Islet of Langerhans (tissue), 1 donor: Measurements from ENCODE around the gene HIVEP3.

Source experiments
- FAIRE-seq: peaks from one replicate; lab custom pipeline; 2011; peaks lifted over from hg19 to GRCh38; lab: Jason Lieb, UNC

Gene HIVEP3

GRCh38 chr1:41611068-41611931 lies 307.4 kb downstream of the HIVEP3 start:
- FAIRE-seq = no peak

- no peak for FAIRE-seq
These were observed 308.4 kb downstream of the HIVEP3 start for GRCh38 chr1:41610361-41610760.

GRCh38 chr1:41609166-41609883 lies 309.4 kb downstream of the HIVEP3 start:
- no peak for FAIRE-seq

GRCh38 chr1:41608211-41608610 lies 310.5 kb downstream of the HIVEP3 start:
- FAIRE-seq = no peak

GRCh38 chr1:41607808-41608207 lies 310.9 kb downstream of the HIVEP3 start:
- no peak for FAIRE-seq

GRCh38 chr1:41599912-41600311 lies 318.8 kb downstream of the HIVEP3 start:
- FAIRE-seq = no peak

- FAIRE-seq = no peak
These were observed 320.4 kb downstream of the HIVEP3 start for GRCh38 chr1:41598325-41598724.

- no peak for FAIRE-seq
These were observed 326.1 kb downstream of the HIVEP3 start for GRCh38 chr1:41592451-41593125.

GRCh38 chr1:41591891-41592290 lies 326.8 kb downstream of the HIVEP3 start:
- no peak for FAIRE-seq

- no peak for FAIRE-seq
These were observed 328.4 kb downstream of the HIVEP3 start for GRCh38 chr1:41590331-41590730.

GRCh38 chr1:41589395-41589794 lies 329.3 kb downstream of the HIVEP3 start:
- no peak for FAIRE-seq

GRCh38 chr1:41588334-41588875 lies 330.3 kb downstream of the HIVEP3 start:
- no peak for FAIRE-seq

GRCh38 chr1:41587791-41588190 lies 330.9 kb downstream of the HIVEP3 start:
- no peak for FAIRE-seq

- FAIRE-seq = no peak
These were observed 332.5 kb downstream of the HIVEP3 start for GRCh38 chr1:41586230-41586629.

- no peak for FAIRE-seq
These were observed 334.8 kb downstream of the HIVEP3 start for GRCh38 chr1:41583658-41584547.

GRCh38 chr1:41582851-41583657 lies 335.7 kb downstream of the HIVEP3 start:
- FAIRE-seq = no peak

- FAIRE-seq = no peak
These were observed 336.4 kb downstream of the HIVEP3 start for GRCh38 chr1:41582351-41582750.

GRCh38 chr1:41582004-41582325 lies 336.8 kb downstream of the HIVEP3 start:
- FAIRE-seq = no peak

- FAIRE-seq = no peak
These were observed 337.3 kb downstream of the HIVEP3 start for GRCh38 chr1:41581216-41582003.

GRCh38 chr1:41580520-41581172 lies 338.1 kb downstream of the HIVEP3 start:
- no peak for FAIRE-seq
